IMR-90 (cell line): ENCODE measurements around the gene HERPUD1. TPM values are rescaled to one million over a fixed set of nuclear protein-coding genes. Genes with fewer than 3 reads are reported as not detected.

Experiments used
- ATAC-seq: fragments of 200-7000 bp; cut with Tn5 transposase; 2 replicates; pipeline ENCODE4 v1.9.1; 2020; ENCODE audit warnings: low read depth, mild to moderate bottlenecking, moderate library complexity
- BruUV-seq: library from RNA; stranded (reverse); fragments of 400-500 nt; replicated peaks from 2 replicates; lab custom pipeline; 2021; lab: Mats Ljungman, UMichigan
- CTCF ChIA-PET: fragments of 300-600 bp; formaldehyde crosslinking; extraction: SDS; loops from one replicate; lab custom pipeline; 2021; ENCODE audit warnings: antibody characterized with exemption; lab: Yijun Ruan, JAX
- POLR2A ChIA-PET: fragments of 300-600 bp; sonication (Branson Sonifier 250); formaldehyde crosslinking; loops from one replicate; lab custom pipeline; 2022; ENCODE audit warnings: antibody characterized with exemption; ENCODE audit not compliant: unreplicated experiment; lab: Charles Lee
- DNase-seq: peaks from one replicate; pipeline ENCODE4 v3.0.0; 2013
- H2AFZ ChIP-seq: replicated peaks from 2 replicates; pipeline ENCODE3; 2013; ENCODE audit warnings: low read length, mild to moderate bottlenecking; ENCODE audit not compliant: poor library complexity
- H2AK5ac ChIP-seq: 2 replicates; pipeline ENCODE4 v1.6.1; 2013; ENCODE audit warnings: low read depth, low read length, inconsistent platforms
- H2AK9ac ChIP-seq: replicated peaks from 2 replicates; pipeline ENCODE3; 2013; ENCODE audit warnings: mild to moderate bottlenecking, low read depth, low read length, moderate library complexity; ENCODE audit not compliant: poor library complexity
- H2BK120ac ChIP-seq: 2 replicates; pipeline ENCODE4 v1.6.1; 2013; ENCODE audit warnings: low read depth, low read length, inconsistent platforms
- H2BK15ac ChIP-seq: 3 replicates; pipeline ENCODE4 v1.6.1; 2013; ENCODE audit warnings: low read depth, low read length, inconsistent platforms
- H2BK20ac ChIP-seq: 2 replicates; pipeline ENCODE4 v1.6.1; 2013; ENCODE audit warnings: low read depth, mild to moderate bottlenecking, inconsistent platforms, low read length, moderate library complexity
- H2BK5ac ChIP-seq: 2 replicates; pipeline ENCODE4 v1.6.1; 2013; ENCODE audit warnings: mild to moderate bottlenecking, low read depth, low read length, inconsistent platforms; ENCODE audit not compliant: poor library complexity, severe bottlenecking
- H3K14ac ChIP-seq: replicated peaks from 2 replicates; pipeline ENCODE4 v1.6.1; 2013; ENCODE audit warnings: low read depth, low read length, inconsistent platforms
- H3K18ac ChIP-seq: 2 replicates; pipeline ENCODE4 v1.6.1; 2013; ENCODE audit warnings: low read depth, low read length, control low read depth
- H3K23ac ChIP-seq: 2 replicates; pipeline ENCODE4 v1.6.1; 2013; ENCODE audit warnings: low read depth, low read length, inconsistent platforms
- H3K27ac ChIP-seq: 2 replicates; pipeline ENCODE4 v1.5.1; 2013; ENCODE audit warnings: mild to moderate bottlenecking, control low read depth, low read length; ENCODE audit not compliant: insufficient read depth
- H3K27me3 ChIP-seq: 2 replicates; pipeline ENCODE4 v1.6.1; 2013; ENCODE audit warnings: low read length; ENCODE audit not compliant: control insufficient read depth, insufficient read depth
- H3K36me3 ChIP-seq: 2 replicates; pipeline ENCODE4 v1.6.1; 2013; ENCODE audit warnings: low read length, mixed read lengths; ENCODE audit not compliant: control insufficient read depth, insufficient read depth
- H3K4ac ChIP-seq: 2 replicates; pipeline ENCODE4 v1.6.1; 2013; ENCODE audit warnings: low read depth, low read length, inconsistent platforms
- H3K4me1 ChIP-seq: 2 replicates; pipeline ENCODE4 v1.6.1; 2013; ENCODE audit warnings: low read length, mixed read lengths; ENCODE audit not compliant: control insufficient read depth, insufficient read depth
- H3K4me2 ChIP-seq: 2 replicates; pipeline ENCODE4 v1.6.1; 2013; ENCODE audit warnings: low read depth, mild to moderate bottlenecking, control low read depth, low read length, moderate library complexity
- H3K4me3 ChIP-seq: 2 replicates; pipeline ENCODE4 v1.5.1; 2013; ENCODE audit warnings: low read depth, mild to moderate bottlenecking, control low read depth, low read length, moderate library complexity; ENCODE audit not compliant: insufficient read depth
- H3K56ac ChIP-seq: 2 replicates; pipeline ENCODE4 v1.6.1; 2013; ENCODE audit warnings: low read length, inconsistent platforms; ENCODE audit not compliant: insufficient read depth; ENCODE audit errors: extremely low read depth
- H3K79me1 ChIP-seq, 2 experiments: 2 replicates each; pipeline ENCODE4 v1.6.1; 2013; ENCODE audit warnings: low read length in 2 of 2, inconsistent platforms in 1 of 2, low read depth in 1 of 2
- H3K9ac ChIP-seq: 2 replicates; pipeline ENCODE4 v1.6.1; 2013; ENCODE audit warnings: low read depth, low read length, control low read depth
- H3K9me1 ChIP-seq: 2 replicates; pipeline ENCODE4 v1.6.1; 2013; ENCODE audit warnings: low read length, inconsistent platforms; ENCODE audit not compliant: insufficient read depth
- H3K9me3 ChIP-seq: 2 replicates; pipeline ENCODE4 v1.6.1; 2013; ENCODE audit warnings: low read length; ENCODE audit not compliant: control insufficient read depth, insufficient read depth
- H4K20me1 ChIP-seq: 2 replicates; pipeline ENCODE4 v1.6.1; 2013; ENCODE audit warnings: low read length, inconsistent platforms; ENCODE audit not compliant: insufficient read depth
- H4K5ac ChIP-seq: 2 replicates; pipeline ENCODE4 v1.6.1; 2013; ENCODE audit warnings: mild to moderate bottlenecking, low read depth, low read length, control low read depth
- H4K8ac ChIP-seq, 2 experiments: 2 replicates each; pipeline ENCODE4 v1.6.1; 2013; ENCODE audit warnings: low read depth in 2 of 2, low read length in 2 of 2, control low read depth in 1 of 2, inconsistent platforms in 1 of 2
- H4K91ac ChIP-seq: 2 replicates; pipeline ENCODE4 v1.6.1; 2013; ENCODE audit warnings: low read depth, low read length, inconsistent platforms; ENCODE audit not compliant: insufficient read depth
- BHLHE40 ChIP-seq: fragments of 150-350 bp; IDR thresholded peaks from 2 replicates; pipeline ENCODE4 v1.6.1; 2016; ENCODE audit warnings: mild to moderate bottlenecking, low read depth, low read length
- CEBPB ChIP-seq: IDR thresholded peaks from 2 replicates; pipeline ENCODE4 v1.6.1; 2012; ENCODE audit warnings: low read depth, low read length, improper control_type of control experiment
- CHD1 ChIP-seq: IDR thresholded peaks from 2 replicates; pipeline ENCODE4 v1.6.1; 2012; ENCODE audit warnings: low read depth, low read length, improper control_type of control experiment
- CTCF ChIP-seq: conservative IDR thresholded peaks from 2 replicates; pipeline ENCODE4 v1.5.1; 2012; ENCODE audit warnings: mild to moderate bottlenecking, low read depth, low read length, improper control_type of control experiment
- ELK1 ChIP-seq: fragments of 150-350 bp; IDR thresholded peaks from 2 replicates; pipeline ENCODE4 v1.6.1; 2016; ENCODE audit warnings: low read depth, mild to moderate bottlenecking, low read length, moderate library complexity, borderline replicate concordance
- MAFK ChIP-seq: IDR thresholded peaks from 2 replicates; pipeline ENCODE4 v1.6.1; 2012; ENCODE audit warnings: low read depth, low read length, improper control_type of control experiment
- MAZ ChIP-seq: IDR thresholded peaks from 2 replicates; pipeline ENCODE4 v1.6.1; 2012; ENCODE audit warnings: low read depth, mild to moderate bottlenecking, low read length, improper control_type of control experiment, moderate library complexity, borderline replicate concordance
- MXI1 ChIP-seq: IDR thresholded peaks from 2 replicates; pipeline ENCODE4 v1.6.1; 2012; ENCODE audit warnings: low read depth, mild to moderate bottlenecking, low read length, moderate library complexity, borderline replicate concordance
- NFE2L2 ChIP-seq: fragments of 150-350 bp; IDR thresholded peaks from 2 replicates; pipeline ENCODE4 v1.6.1; 2016; ENCODE audit warnings: low read depth, mild to moderate bottlenecking, low read length
- POLR2A ChIP-seq: IDR thresholded peaks from 2 replicates; pipeline ENCODE4 v1.6.1; 2012; ENCODE audit warnings: mild to moderate bottlenecking, low read depth, low read length
- RAD21 ChIP-seq: IDR thresholded peaks from 2 replicates; pipeline ENCODE4 v1.6.1; 2012; ENCODE audit warnings: low read length, improper control_type of control experiment
- RCOR1 ChIP-seq: IDR thresholded peaks from 2 replicates; pipeline ENCODE4 v1.6.1; 2012; ENCODE audit warnings: mild to moderate bottlenecking, low read length, improper control_type of control experiment; ENCODE audit not compliant: insufficient replicate concordance
- RFX5 ChIP-seq: IDR thresholded peaks from 2 replicates; pipeline ENCODE4 v1.8.0; 2012; ENCODE audit warnings: low read depth, mild to moderate bottlenecking, low read length, moderate library complexity
- SMC3 ChIP-seq: fragments of 150-350 bp; IDR thresholded peaks from 2 replicates; pipeline ENCODE4 v1.6.1; 2016; ENCODE audit warnings: low read depth, mild to moderate bottlenecking, antibody characterized with exemption, low read length, moderate library complexity
- WGBS, 2 experiments: methylation state at CpG; one replicate each; pipeline versions ENCODE4 v1.1.5 to v1.1.7; 2013; ENCODE audit warnings: missing lambda C conversion rate in 2 of 2; ENCODE audit not compliant: insufficient read length in 1 of 2; ENCODE audit errors: extremely low coverage in 2 of 2; 5-methylcytosine and 5-hydroxymethylcytosine counted together
- dilution Hi-C: fragments of 300-500 bp; cut with HindIII; formaldehyde crosslinking; loops from one replicate; pipeline ENCODE4 v1.14.3; 2018; ENCODE audit warnings: low sequenced_read_pairs; ENCODE audit not compliant: unreplicated experiment
- in situ Hi-C: fragments of 300-500 bp; cut with MboI; formaldehyde crosslinking; loops from 3 replicates; pipeline ENCODE4 v1.14.3; 2019; ENCODE audit warnings: low sequenced_read_pairs, inconsistent platforms, mixed read lengths
- intact Hi-C: fragments of 100-400 bp; cut with micrococcal nuclease; formaldehyde crosslinking; loops from 2 replicates; pipeline ENCODE4 v1.10.0; 2022
- polyA plus RNA-seq, 3 experiments: library from polyadenylated mRNA; depleted of rRNA; stranded (reverse); fragments of >200 nt; gene quantifications; 2 replicates each; pipeline ENCODE4 v1.2.3, GENCODE V29; 2012; ENCODE audit warnings: low replicate concordance in 1 of 3
- total RNA-seq: library from RNA; depleted of rRNA; stranded (reverse); fragments of >200 nt; gene quantifications from 2 replicates; pipeline ENCODE4 v1.2.3, GENCODE V29; 2012
- TF ChIP-seq, protein P1 (sequence below): fragments of 150-350 bp; IDR thresholded peaks from 2 replicates; pipeline ENCODE4 v1.6.1; 2017; ENCODE audit warnings: mild to moderate bottlenecking, antibody characterized with exemption, low read length, low read depth

Gene HERPUD1
- total and polyA plus RNA-seq, 2 of the 4 experiments (the other 2 are of a cell fraction) = 130 to 148 TPM

- Histone ChIP-seq H4K20me1 (no peaks in the 10 kb centered on the region), H2BK120ac (no peak overlapping the region), H3K9ac (no peak overlapping the region), H3K14ac (no peak overlapping the region), H2AFZ (no peak overlapping the region), H3K9me1 (peaks cover 11% of the 10 kb centered on the region), H3K4me2 (no peak overlapping the region), H3K27ac (no peak overlapping the region), H2BK20ac (no peak overlapping the region), H4K8ac (no peak overlapping the region), H2BK15ac (no peak overlapping the region), H2AK5ac (no peak overlapping the region), H2BK5ac (no peak overlapping the region), H3K4me1 (peaks cover 5% of the 10 kb centered on the region), H3K56ac (no peak overlapping the region), H3K4ac (no peak overlapping the region), H3K18ac (no peak overlapping the region), H3K27me3 (no peaks in the 10 kb centered on the region), H3K79me1 (peaks cover 6 to 10% of the 10 kb centered on the region in 2 experiments; a peak in 3 of 4 replicates), H4K91ac (no peak overlapping the region), H3K36me3 (no peaks in the 10 kb centered on the region), H3K23ac (no peak overlapping the region), H4K5ac (no peak overlapping the region), H2AK9ac (no peak overlapping the region), H3K4me3 (no peak overlapping the region), H3K9me3 (no peaks in the 10 kb centered on the region)
- ATAC-seq (no peak), DNase-seq (no peak)
- intact Hi-C loops (no loop called here), dilution Hi-C loops (no loop called here), in situ Hi-C loops (no loop called here)
- ChIA-PET POLR2A (no interaction called here), CTCF (no interaction called here)
- no TSS peak for BruUV-seq
- WGBS, 2 experiments = 62% methylated on average over 4 of the region's 16 CpGs; no CpG with 5 or more reads in 1 of the 2 experiments
- TF ChIP-seq NFE2L2 (no peak), CHD1 (no peak), BHLHE40 (no peak), RAD21 (no peak), ELK1 (no peak), CTCF (no peak), MXI1 (no peak), MAFK (no peak), POLR2A (no peak), RFX5 (no peak), RCOR1 (no peak), SMC3 (no peak), CEBPB (no peak), MAZ (no peak)
- TF ChIP-seq, protein P1, sequence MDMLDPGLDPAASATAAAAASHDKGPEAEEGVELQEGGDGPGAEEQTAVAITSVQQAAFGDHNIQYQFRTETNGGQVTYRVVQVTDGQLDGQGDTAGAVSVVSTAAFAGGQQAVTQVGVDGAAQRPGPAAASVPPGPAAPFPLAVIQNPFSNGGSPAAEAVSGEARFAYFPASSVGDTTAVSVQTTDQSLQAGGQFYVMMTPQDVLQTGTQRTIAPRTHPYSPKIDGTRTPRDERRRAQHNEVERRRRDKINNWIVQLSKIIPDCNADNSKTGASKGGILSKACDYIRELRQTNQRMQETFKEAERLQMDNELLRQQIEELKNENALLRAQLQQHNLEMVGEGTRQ = no peak
These were observed 49.1 kb downstream of the HERPUD1 start for GRCh38 chr16:56980792-56981724.
